K562 (cell line): ENCODE results near the gene HSPA5. TPM values are rescaled to one million over a fixed set of nuclear protein-coding genes. Genes with fewer than 3 reads are reported as not detected.

ENCODE experiments used
- ARID1B ChIP-seq: fragments of 450-650 bp; IDR thresholded peaks from 2 replicates; pipeline ENCODE4 v1.6.1; 2016; ENCODE audit warnings: antibody characterized with exemption, mild to moderate bottlenecking, inconsistent platforms
- CBFA2T3 ChIP-seq: fragments of 450-650 bp; IDR thresholded peaks from 2 replicates; pipeline ENCODE4 v1.6.1; 2017
- CREB3L1 ChIP-seq: fragments of 450-650 bp; IDR thresholded peaks from 2 replicates; pipeline ENCODE4 v1.6.1; 2014; ENCODE audit warnings: low read depth, mild to moderate bottlenecking, moderate library complexity, borderline replicate concordance
- DPF2 ChIP-seq: fragments of 450-650 bp; IDR thresholded peaks from 2 replicates; pipeline ENCODE4 v1.6.1; 2016
- GTF2F1 ChIP-seq: IDR thresholded peaks from 2 replicates; pipeline ENCODE4 v1.6.1; 2011; ENCODE audit warnings: low read depth, low read length, improper control_type of control experiment
- HIVEP1 ChIP-seq: fragments of 250-450 bp; sonication (Bioruptor Pico); IDR thresholded peaks from 2 replicates; pipeline ENCODE4 v1.4.0; 2020; ENCODE audit warnings: mild to moderate bottlenecking
- HMGXB4 ChIP-seq: sonication (generic); formaldehyde crosslinking; IDR thresholded peaks from 2 replicates; pipeline ENCODE4 v1.8.1; 2023; ENCODE audit warnings: mild to moderate bottlenecking, missing genetic modification reagents
- KLF16 ChIP-seq: IDR thresholded peaks from 2 replicates; pipeline ENCODE4 v1.6.1; 2016; ENCODE audit warnings: antibody characterized with exemption
- MAFG ChIP-seq: fragments of 450-650 bp; conservative IDR thresholded peaks from 2 replicates; pipeline ENCODE4 v1.6.1; 2016; ENCODE audit warnings: missing genetic modification characterization, missing compliant biosample characterization
- MTA1 ChIP-seq: fragments of 450-650 bp; IDR thresholded peaks from 2 replicates; pipeline ENCODE4 v1.6.1; 2017; ENCODE audit warnings: borderline replicate concordance
- NR0B1 ChIP-seq: fragments of 450-650 bp; IDR thresholded peaks from one replicate; pipeline ENCODE4 v1.6.1; 2018; ENCODE audit warnings: mild to moderate bottlenecking, moderate library complexity; ENCODE audit not compliant: partially characterized antibody
- PATZ1 ChIP-seq: fragments of 250-450 bp; sonication (Bioruptor Pico); IDR thresholded peaks from 2 replicates; pipeline ENCODE4 v1.5.0; 2020; ENCODE audit warnings: mild to moderate bottlenecking, borderline replicate concordance
- PCBP2 ChIP-seq: fragments of 200-400 bp; formaldehyde crosslinking; IDR thresholded peaks from 2 replicates; pipeline ENCODE4 v1.6.1; 2018; ENCODE audit warnings: low read length, low read depth, mild to moderate bottlenecking, moderate library complexity; ENCODE audit not compliant: poor library complexity, severe bottlenecking
- RBM17 ChIP-seq: fragments of 200-400 bp; formaldehyde crosslinking; IDR thresholded peaks from 2 replicates; pipeline ENCODE4 v1.6.1; 2017; ENCODE audit warnings: low read depth, mild to moderate bottlenecking, low read length, borderline replicate concordance
- SMARCA5 ChIP-seq: fragments of 450-650 bp; IDR thresholded peaks from 2 replicates; pipeline ENCODE4 v1.6.1; 2016
- SNIP1 ChIP-seq: fragments of 450-650 bp; IDR thresholded peaks from 2 replicates; pipeline ENCODE4 v1.7.1; 2017; ENCODE audit warnings: low read depth, mild to moderate bottlenecking
- ZNF134 ChIP-seq: fragments of 250-450 bp; sonication (Bioruptor Pico); conservative IDR thresholded peaks from 2 replicates; pipeline ENCODE4 v1.4.0; 2020
- ZNF589 ChIP-seq: fragments of 200-800 bp; sonication (Bioruptor generic); IDR thresholded peaks from 2 replicates; pipeline ENCODE4 v1.6.1; 2016; ENCODE audit warnings: low read depth, missing genetic modification characterization, missing compliant biosample characterization
- ZNF639 ChIP-seq, 2 experiments: fragments of 200-800 bp in 1 of 2; sonication (Bioruptor generic) in 1 of 2; sonication (generic) in 1 of 2; formaldehyde crosslinking in 1 of 2; IDR thresholded peaks in 1 of 2; conservative IDR thresholded peaks in 1 of 2; 2 replicates each; pipeline versions ENCODE4 v1.5.0 to v1.6.1; 2016 to 2020; ENCODE audit warnings: missing compliant biosample characterization in 1 of 2, missing genetic modification characterization in 1 of 2, missing genetic modification reagents in 1 of 2
- ZNF644 ChIP-seq: fragments of 200-800 bp; sonication (Bioruptor generic); IDR thresholded peaks from 2 replicates; pipeline ENCODE4 v1.6.1; 2016; ENCODE audit warnings: low read depth, missing genetic modification characterization, missing compliant biosample characterization
- ZNF830 ChIP-seq: fragments of 250-450 bp; sonication (Bioruptor Pico); IDR thresholded peaks from 2 replicates; pipeline ENCODE4 v1.5.0; 2021; ENCODE audit warnings: mild to moderate bottlenecking
- polyA plus RNA-seq, 8 experiments: library from polyadenylated mRNA; depleted of rRNA in 4 of 8; stranded (reverse) in 5 of 8; unstranded in 3 of 8; fragments of >200 nt; fragmentation: Nextera tagmentation in 2 of 8; fragmentation: Illumina TruSeq in 1 of 8; extraction: Ambion mirVana in 2 of 8; extraction: Trizol in 1 of 8; gene quantifications; 2 replicates each; pipeline versions ENCODE4 v1.2.1 to v1.2.3, GENCODE V29; 2011 to 2014; ENCODE audit warnings: inconsistent platforms in 1 of 8, missing spikeins in 1 of 8
- total RNA-seq, 7 experiments: library from RNA; depleted of rRNA in 6 of 7; stranded (reverse); fragments of >200 nt in 6 of 7; fragmentation: Illumina TruSeq in 2 of 7; extraction: Trizol in 2 of 7; gene quantifications; 2 replicates each; pipeline versions ENCODE4 v1.2.1 to v1.2.3, GENCODE V29; 2011 to 2021; ENCODE audit warnings: low replicate concordance in 1 of 7

HSPA5 gene
- total and polyA plus RNA-seq, 9 of the 15 experiments (the other 6 are each of a cell fraction or from before 2014, with no cell fraction given): 48.0 to 265 (median 113) TPM

- TF ChIP-seq CREB3L1 (no peak), SNIP1 (no peak), DPF2 (peak; percentile 64; the same call in 1 of the 2 replicates), ZNF644 (no peak), RBM17 (no peak), ZNF830 (no peak), ZNF589 (0 out of 2 replicates have a peak, but pooled peaks have one; percentile 10), MTA1 (no peak), HMGXB4 (CRISPR knock-in tag) (0 out of 2 replicates have a peak, but pooled peaks have one; percentile 3), KLF16 (no peak), GTF2F1 (no peak), MAFG (no peak), SMARCA5 (no peak), ZNF639 (CRISPR knock-in tag; conservative IDR thresholded peaks at IDR 0.05 in 1 of 2, IDR thresholded peaks at IDR 0.05 in 1 of 2) (no peak), PCBP2 (no peak), ZNF134 (CRISPR knock-in tag) (no peak), HIVEP1 (CRISPR knock-in tag) (no peak), CBFA2T3 (peak; percentile 65), ARID1B (0 out of 2 replicates have a peak, but pooled peaks have one; percentile 6), NR0B1 (no peak), PATZ1 (CRISPR knock-in tag) (no peak)
These were observed 21.3 kb upstream of the HSPA5 start (continued) for GRCh38 chr9:125262294-125262991.
